ENCODE data around the gene PRKCD.
A peak's percentile ranks its signal among the peaks of the same experiment; 100 is the strongest.

The PRKCD gene

GRCh38 chr3:53185761-53186465 lies 24.9 kb downstream of the PRKCD start:
- CTCF ChIA-PET = no interaction called here
- POLR2A ChIA-PET = no interaction called here
- TF ChIP-seq SP1 (IDR thresholded peaks at IDR 0.05) = no peak
- no peak for TF ChIP-seq L3MBTL2 (conservative IDR thresholded peaks at IDR 0.05)
- no peak for TF ChIP-seq FOXK2 (IDR thresholded peaks at IDR 0.05)
- no peak for TF ChIP-seq FOXA1 (IDR thresholded peaks at IDR 0.05)
- no peak for TF ChIP-seq TARDBP (IDR thresholded peaks at IDR 0.05)
- TF ChIP-seq HDGF (IDR thresholded peaks at IDR 0.05; ENCODE audit: borderline replicate concordance) = no peak
- TF ChIP-seq BHLHE40 (IDR thresholded peaks at IDR 0.05; ENCODE audit: borderline replicate concordance) = no peak
- no peak for TF ChIP-seq SUZ12 (IDR thresholded peaks at IDR 0.05)
- TF ChIP-seq ZNF384 (IDR thresholded peaks at IDR 0.05) = no peak
- TF ChIP-seq ARNT (IDR thresholded peaks at IDR 0.05) = no peak
- no peak for TF ChIP-seq NFRKB (IDR thresholded peaks at IDR 0.05)
- no peak for TF ChIP-seq PKNOX1 (IDR thresholded peaks at IDR 0.05)
- TF ChIP-seq CTBP1 (IDR thresholded peaks at IDR 0.05; ENCODE audit: borderline replicate concordance) = no peak
- TF ChIP-seq FOXM1 (IDR thresholded peaks at IDR 0.05; ENCODE audit: borderline replicate concordance) = no peak
- no peak for TF ChIP-seq ELF4 (IDR thresholded peaks at IDR 0.05)
- TF ChIP-seq LEF1 (IDR thresholded peaks at IDR 0.05; ENCODE audit: borderline replicate concordance) = no peak
- no peak for DNase-seq (ENCODE audit: extremely low spot score)

GRCh38 chr3:53186726-53187125 lies 25.7 kb downstream of the PRKCD start:
- TF ChIP-seq FOXK2 (IDR thresholded peaks at IDR 0.05) (no peak), NFRKB (IDR thresholded peaks at IDR 0.05) (no peak), LEF1 (IDR thresholded peaks at IDR 0.05; ENCODE audit: borderline replicate concordance) (no peak), PKNOX1 (IDR thresholded peaks at IDR 0.05) (no peak), CTBP1 (IDR thresholded peaks at IDR 0.05; ENCODE audit: borderline replicate concordance) (no peak), FOXM1 (IDR thresholded peaks at IDR 0.05; ENCODE audit: borderline replicate concordance) (no peak), ARNT (IDR thresholded peaks at IDR 0.05) (no peak), ELF4 (IDR thresholded peaks at IDR 0.05) (no peak), HDGF (IDR thresholded peaks at IDR 0.05; ENCODE audit: borderline replicate concordance) (no peak), TARDBP (IDR thresholded peaks at IDR 0.05) (no peak), SP1 (IDR thresholded peaks at IDR 0.05) (no peak), SUZ12 (IDR thresholded peaks at IDR 0.05) (no peak), ZNF384 (IDR thresholded peaks at IDR 0.05) (no peak), L3MBTL2 (conservative IDR thresholded peaks at IDR 0.05) (no peak), BHLHE40 (IDR thresholded peaks at IDR 0.05; ENCODE audit: borderline replicate concordance) (no peak), FOXA1 (IDR thresholded peaks at IDR 0.05) (no peak)
- CTCF ChIA-PET = no interaction called here
- DNase-seq (ENCODE audit: extremely low spot score) = no peak
- POLR2A ChIA-PET = no interaction called here

GRCh38 chr3:53187430-53187829 lies 26.4 kb downstream of the PRKCD start:
- CTCF ChIA-PET = no interaction called here
- DNase-seq (ENCODE audit: extremely low spot score) = no peak
- no peak for TF ChIP-seq SUZ12 (IDR thresholded peaks at IDR 0.05)
- POLR2A ChIA-PET = no interaction called here

- TF ChIP-seq FOXM1 (IDR thresholded peaks at IDR 0.05; ENCODE audit: borderline replicate concordance) (no peak), PKNOX1 (IDR thresholded peaks at IDR 0.05) (no peak), ARNT (IDR thresholded peaks at IDR 0.05) (no peak), LEF1 (IDR thresholded peaks at IDR 0.05; ENCODE audit: borderline replicate concordance) (no peak), L3MBTL2 (conservative IDR thresholded peaks at IDR 0.05) (no peak), ELF4 (IDR thresholded peaks at IDR 0.05) (no peak), NFRKB (IDR thresholded peaks at IDR 0.05) (no peak), ZNF384 (IDR thresholded peaks at IDR 0.05) (peak; percentile 59)
- ChIA-PET CTCF (no interaction called here), POLR2A (no interaction called here)
- DNase-seq (ENCODE audit: extremely low spot score) = no peak
These were observed 27.2 kb downstream of the PRKCD start for GRCh38 chr3:53188136-53188685.

- no peak for DNase-seq (ENCODE audit: extremely low spot score)
- POLR2A ChIA-PET = no interaction called here
- CTCF ChIA-PET = no interaction called here
- TF ChIP-seq L3MBTL2 (conservative IDR thresholded peaks at IDR 0.05) (no peak), ELF4 (IDR thresholded peaks at IDR 0.05) (no peak), FOXK2 (IDR thresholded peaks at IDR 0.05) (no peak), TARDBP (IDR thresholded peaks at IDR 0.05) (no peak), CTBP1 (IDR thresholded peaks at IDR 0.05; ENCODE audit: borderline replicate concordance) (no peak), NFRKB (IDR thresholded peaks at IDR 0.05) (no peak), ARNT (IDR thresholded peaks at IDR 0.05) (no peak), SP1 (IDR thresholded peaks at IDR 0.05) (no peak), HDGF (IDR thresholded peaks at IDR 0.05; ENCODE audit: borderline replicate concordance) (no peak), ZNF384 (IDR thresholded peaks at IDR 0.05) (no peak), FOXM1 (IDR thresholded peaks at IDR 0.05; ENCODE audit: borderline replicate concordance) (no peak), FOXA1 (IDR thresholded peaks at IDR 0.05) (no peak)
These were observed 27.7 kb downstream of the PRKCD start for GRCh38 chr3:53188720-53189119.

- POLR2A ChIA-PET = no interaction called here
- no peak for DNase-seq (ENCODE audit: extremely low spot score)
- TF ChIP-seq LEF1 (IDR thresholded peaks at IDR 0.05; ENCODE audit: borderline replicate concordance) (no peak), FOXA1 (IDR thresholded peaks at IDR 0.05) (no peak), BHLHE40 (IDR thresholded peaks at IDR 0.05; ENCODE audit: borderline replicate concordance) (no peak), HDGF (IDR thresholded peaks at IDR 0.05; ENCODE audit: borderline replicate concordance) (no peak), TARDBP (IDR thresholded peaks at IDR 0.05) (no peak), ARNT (IDR thresholded peaks at IDR 0.05) (no peak), SP1 (IDR thresholded peaks at IDR 0.05) (no peak), ZNF384 (IDR thresholded peaks at IDR 0.05) (no peak), CTBP1 (IDR thresholded peaks at IDR 0.05; ENCODE audit: borderline replicate concordance) (no peak), SUZ12 (IDR thresholded peaks at IDR 0.05) (no peak), L3MBTL2 (conservative IDR thresholded peaks at IDR 0.05) (no peak), ELF4 (IDR thresholded peaks at IDR 0.05) (no peak), FOXK2 (IDR thresholded peaks at IDR 0.05) (no peak), NFRKB (IDR thresholded peaks at IDR 0.05) (no peak), FOXM1 (IDR thresholded peaks at IDR 0.05; ENCODE audit: borderline replicate concordance) (no peak), PKNOX1 (IDR thresholded peaks at IDR 0.05) (no peak)
- CTCF ChIA-PET = no interaction called here
These were observed 28.3 kb downstream of the PRKCD start for GRCh38 chr3:53189276-53189675.
